Kidney glomerular epithelial cell (primary cell): ENCODE results near the gene UGT1A1.

ENCODE experiments used
- DNase-seq: peaks from one replicate; lab custom pipeline; 2025; lab: John Stamatoyannopoulos, UW

Gene UGT1A1

GRCh38 chr2:233817361-233817911 is 57.4 kb downstream of the UGT1A1 start:
- DNase-seq = no peak

GRCh38 chr2:233817995-233818638 is 58.0 kb downstream of the UGT1A1 start:
- no peak for DNase-seq

DNA sequence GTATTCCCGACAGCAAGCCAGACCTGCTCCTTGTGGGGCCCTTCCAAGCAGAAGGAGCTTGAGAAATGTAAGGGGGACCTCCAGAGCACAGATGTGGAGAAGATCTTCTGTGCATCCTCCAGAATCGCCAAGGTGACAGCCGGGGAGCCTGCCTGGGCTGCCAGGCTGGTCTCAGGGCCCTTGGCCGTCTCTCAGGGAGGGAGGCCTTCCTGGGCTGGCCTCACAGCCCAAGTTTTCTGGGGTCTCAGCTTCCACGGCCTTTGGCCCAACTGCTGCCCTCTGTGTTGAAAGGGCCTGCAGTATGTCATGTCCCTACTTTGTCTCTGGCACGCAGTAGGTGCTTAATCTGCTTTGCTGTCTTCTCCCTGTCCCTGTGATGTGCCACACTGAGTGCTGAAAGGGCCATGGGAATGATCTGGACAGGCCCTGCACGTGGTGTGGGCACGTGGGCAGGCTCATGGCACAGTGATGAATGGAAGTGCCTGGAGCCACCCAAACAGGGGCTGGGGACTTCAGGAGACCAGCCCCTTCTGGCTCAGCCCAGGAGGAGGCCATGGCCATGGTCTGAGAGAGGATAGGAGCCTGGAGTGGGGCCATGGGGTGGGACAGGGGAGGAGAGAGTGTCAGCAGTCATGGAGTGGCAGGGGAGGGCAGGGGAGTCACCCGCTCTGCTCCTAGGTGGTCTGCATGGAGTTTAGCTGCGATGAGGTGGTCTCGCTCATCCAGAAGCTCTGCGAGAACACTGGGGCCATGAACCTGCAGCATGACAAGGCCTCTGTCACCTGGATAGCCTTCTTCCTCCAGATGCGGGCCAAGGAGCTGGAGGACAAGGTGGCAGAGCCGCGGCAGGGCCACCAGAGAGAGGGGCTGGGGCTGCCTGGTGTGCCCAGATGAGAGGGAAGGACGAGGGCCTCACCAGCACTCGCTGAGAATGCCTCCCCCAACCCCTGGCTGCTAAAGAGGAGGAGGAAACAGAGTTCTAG is 58.9 kb downstream of the UGT1A1 start:
- DNase-seq = no peak

DNA sequence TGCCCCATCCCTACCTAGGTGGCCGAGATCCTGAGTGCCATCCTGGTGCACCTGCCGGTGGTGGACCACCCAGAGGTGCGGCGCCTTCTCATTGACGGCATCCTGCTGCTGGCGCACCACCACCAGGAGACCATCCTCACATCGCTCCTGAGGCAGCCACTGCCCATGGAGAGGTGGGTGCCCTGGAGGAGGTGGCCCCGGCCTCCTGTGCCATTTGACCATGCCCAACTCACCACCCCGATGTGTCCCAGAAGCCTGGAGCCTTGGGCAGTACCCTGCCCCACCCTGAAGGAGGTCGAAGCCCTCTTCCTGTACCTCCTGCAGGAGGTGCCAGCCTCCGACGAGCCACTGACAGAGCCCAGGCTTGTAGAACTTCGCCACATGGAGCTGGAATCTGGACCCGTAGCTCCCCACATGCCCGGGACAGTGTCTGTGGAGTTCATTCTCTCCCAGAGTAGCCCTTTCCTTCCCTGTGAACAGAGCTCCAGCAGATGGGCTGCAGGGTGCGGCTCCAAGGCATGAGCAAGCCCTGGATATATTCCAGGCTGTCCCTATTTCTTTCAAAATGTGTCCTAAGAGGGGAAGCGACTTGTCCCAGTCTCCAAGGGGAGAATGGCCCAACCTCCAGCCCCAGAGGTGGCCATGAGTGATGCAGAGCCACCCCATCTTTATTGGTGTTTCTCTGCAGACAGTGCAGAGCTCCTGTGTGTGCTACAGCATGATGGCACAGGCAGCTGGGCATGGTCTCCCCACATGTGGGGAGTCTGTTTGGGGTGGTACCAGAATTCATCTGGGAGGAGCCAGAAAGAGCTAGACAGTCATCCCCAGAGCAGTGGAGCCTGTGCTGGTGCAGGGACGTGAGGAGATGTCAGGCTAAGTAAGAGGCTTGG is 60.1 kb downstream of the UGT1A1 start:
- DNase-seq = no peak

DNA sequence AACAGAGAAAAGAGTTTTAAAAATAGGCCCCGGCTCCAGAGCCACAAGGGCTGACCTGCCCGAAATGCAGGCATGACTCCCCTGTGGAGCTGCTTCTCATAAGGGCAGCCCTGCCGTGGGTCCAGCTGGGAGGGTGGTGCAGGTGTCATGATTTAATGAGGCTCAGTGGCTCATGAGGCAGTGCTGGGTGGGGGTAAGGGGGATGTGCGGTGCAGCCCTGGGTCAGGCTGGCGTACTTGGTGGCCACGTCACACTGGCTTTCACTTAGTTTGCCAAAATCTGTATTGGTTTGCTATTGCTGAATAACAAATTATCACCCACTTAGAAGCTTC is 60.7 kb downstream of the UGT1A1 start:
- no peak for DNase-seq

DNA sequence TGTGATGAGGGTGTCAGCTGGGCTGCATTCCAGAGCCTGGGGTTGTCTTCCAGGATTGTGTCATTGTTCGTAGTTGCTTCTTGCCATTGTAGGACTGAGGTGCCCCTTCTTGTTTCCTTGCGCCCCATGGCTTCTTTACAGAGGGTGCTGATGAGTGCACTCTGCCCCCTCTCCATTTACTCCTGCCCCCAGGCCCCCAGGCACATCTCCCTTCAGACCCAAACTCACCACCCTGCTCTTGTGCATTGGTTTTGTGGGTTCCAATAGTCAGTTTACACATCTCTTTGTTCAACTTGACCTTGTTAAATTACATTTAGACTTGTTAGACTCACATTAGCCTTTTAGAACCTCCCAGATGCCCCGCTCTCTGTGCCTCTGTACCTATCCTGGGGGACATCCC is 61.1 kb downstream of the UGT1A1 start:
- DNase-seq = no peak

DNA sequence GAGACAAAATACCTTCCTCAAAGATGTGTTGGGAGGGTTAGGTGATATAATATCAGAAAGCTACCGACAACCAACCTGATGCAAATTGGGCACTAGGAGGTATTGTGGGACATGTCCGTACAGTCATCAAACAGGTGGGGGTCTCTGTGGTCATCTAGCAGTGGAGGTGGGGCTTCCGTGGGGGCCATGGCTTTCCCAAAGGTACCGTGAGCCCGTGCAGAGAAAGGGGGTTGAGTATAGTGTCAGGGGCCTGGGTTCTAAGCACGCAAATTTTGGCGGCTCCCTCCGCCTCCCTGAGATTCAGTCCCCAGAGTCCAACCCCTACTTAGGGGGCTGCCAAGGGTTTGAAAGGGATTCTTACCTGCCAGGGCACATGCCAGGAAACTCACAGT is 61.6 kb downstream of the UGT1A1 start:
- no peak for DNase-seq

DNA sequence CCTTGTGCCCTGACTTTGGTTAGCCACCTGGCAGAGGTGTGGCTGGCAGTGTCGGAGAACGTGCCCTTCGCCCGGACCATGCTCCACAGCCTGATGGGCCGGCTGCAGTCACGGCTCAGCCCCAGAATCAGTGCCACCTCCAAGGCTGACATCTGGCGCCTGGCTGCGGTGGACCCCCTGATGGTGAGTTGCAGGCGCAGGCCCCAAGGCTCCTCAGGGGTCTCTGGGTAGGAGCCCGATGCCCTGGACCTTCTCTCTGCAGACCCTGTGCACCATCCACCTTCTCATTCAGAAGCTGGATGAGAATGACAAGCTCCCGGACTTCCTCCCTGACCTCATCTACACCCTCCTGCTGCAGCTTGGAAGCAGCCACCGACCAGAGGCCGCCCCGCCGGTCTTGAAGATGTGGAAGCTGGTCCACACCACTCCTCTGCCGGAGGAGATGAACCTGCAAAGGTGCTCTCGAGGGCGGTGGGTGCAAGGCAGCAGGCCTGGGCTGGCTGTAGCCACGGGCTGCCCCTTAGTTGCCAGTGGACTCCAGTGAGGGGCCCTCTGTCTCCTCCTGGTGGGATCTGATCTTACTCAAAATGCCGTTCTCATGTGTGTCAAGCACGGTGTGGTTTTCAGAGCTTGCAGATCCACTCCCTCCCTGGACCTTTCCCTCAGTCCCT is 62.2 kb downstream of the UGT1A1 start:
- DNase-seq = no peak
